HG03025 (cell line): Measurements from ENCODE around the gene TMEM47.

ENCODE experiments used
- ATAC-seq: cut with Tn5 transposase; IDR thresholded peaks from one replicate; pipeline ENCODE4 v1.9.1; 2021; ENCODE audit warnings: mild to moderate bottlenecking, moderate library complexity; ENCODE audit not compliant: unreplicated experiment, low FRiP score

The TMEM47 gene

DNA sequence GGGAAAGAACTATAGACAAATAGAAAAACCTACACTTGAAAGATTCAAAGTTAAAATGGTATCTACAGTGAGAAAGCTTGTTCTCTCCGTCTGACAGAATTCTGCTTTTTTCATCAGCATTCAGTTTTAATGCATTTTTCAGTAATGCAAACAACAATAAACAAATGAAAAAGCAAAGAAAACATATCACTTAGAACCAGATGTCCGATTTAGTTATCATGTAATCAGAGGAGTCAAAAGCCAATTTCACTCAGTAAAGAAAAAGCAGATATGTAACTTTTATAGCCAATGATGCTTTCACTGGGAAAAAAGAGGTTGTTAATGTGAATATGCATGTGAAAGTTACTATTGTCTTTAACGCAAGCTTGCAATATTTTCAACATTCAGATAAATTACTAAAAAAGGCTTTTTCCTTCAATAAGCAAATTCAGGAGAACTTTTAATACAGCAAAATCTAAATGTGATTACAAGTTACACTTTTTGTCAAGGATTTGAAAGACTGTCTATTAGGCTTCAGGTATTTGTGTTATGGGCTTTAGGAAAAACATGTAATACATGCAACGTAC lies 70.7 kb downstream of the TMEM47 start:
- ATAC-seq: no peak

DNA sequence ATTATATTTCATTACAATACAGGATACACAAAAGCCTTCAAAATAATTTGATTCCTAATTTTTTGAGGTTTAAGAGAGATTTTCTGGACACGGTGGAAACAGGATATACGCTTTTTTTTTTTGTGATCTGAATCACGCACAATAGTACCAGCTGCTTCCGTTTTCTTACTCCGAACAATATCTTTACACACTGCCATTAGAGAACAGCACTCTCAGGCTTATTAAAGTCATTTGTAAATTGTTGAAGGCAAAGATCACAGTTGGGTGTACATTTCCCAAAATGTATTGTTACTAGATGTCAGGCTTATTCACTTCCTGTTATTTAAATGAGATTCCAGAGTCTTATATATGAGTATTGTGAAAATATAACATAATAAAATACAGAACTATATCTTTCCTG lies 71.5 kb downstream of the TMEM47 start:
- no peak for ATAC-seq

DNA sequence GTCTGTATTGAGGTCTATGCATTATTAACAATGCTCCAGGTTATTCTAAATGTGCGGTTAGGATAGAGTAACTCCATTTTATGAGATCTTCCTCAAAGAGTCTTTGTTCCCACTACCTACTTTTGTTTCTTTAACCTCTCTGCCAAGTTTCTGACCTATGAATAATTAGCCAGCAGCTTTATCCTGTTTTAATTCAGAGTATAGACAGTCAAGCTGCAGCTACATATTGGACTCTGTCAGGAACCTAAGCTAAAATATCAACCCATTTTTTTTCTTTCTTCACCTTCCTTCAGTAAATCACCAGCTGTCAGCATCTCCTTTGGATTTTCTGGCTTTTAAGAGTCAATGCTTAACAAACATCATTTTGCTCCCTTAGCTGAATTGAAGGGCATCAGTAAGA lies 72.3 kb downstream of the TMEM47 start:
- ATAC-seq: no peak

DNA sequence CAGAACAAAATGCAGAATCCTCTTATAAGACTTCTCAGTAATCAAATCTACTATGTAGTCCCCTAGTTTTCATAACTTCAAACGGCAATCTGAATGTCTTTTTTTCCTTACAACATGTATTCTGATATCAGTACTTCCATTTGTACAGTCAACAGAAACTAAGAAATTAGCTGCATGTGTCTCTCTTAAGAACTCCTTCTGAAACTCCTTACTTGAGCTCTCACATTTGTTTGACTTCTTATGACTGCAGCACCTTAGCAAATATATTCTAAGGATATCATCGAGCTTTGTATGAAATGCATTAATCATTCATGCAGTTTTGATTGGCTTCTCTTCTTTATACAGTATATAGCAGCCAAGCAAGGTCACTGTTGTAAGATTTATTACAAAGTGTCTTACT lies 77.0 kb downstream of the TMEM47 start:
- ATAC-seq: no peak

DNA sequence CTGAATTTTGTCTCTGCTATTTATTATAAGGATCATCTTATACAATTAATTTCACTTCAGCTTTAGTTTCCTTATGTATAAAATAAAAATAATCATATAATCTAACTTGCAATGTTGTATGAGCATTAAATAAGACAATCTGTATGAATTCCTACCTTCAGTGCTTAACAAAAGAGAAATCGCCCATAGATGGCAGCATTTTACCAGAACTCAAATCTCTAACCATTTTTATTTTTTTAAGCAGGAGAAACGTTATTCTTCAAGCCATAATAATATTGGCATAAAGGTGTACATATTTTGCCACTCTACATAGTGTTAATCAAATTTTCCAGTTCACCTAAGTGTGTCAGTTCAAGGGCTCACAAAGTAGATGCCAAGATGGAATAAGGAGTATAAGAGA lies 78.8 kb downstream of the TMEM47 start:
- ATAC-seq: no peak
